Hematopoietic multipotent progenitor cell (in vitro differentiated cells): ENCODE results near the gene PRM2. TPM values are rescaled to one million over a fixed set of nuclear protein-coding genes. Genes with fewer than 3 reads are reported as not detected.
A peak's percentile ranks its signal among the peaks of the same experiment; 100 is the strongest.
"Not testable (repeated sequence)": the region's sequence is repeated elsewhere in the genome, so short reads cannot be mapped to it uniquely, and the experiment has no call there.

Experiments used
- DNase-seq, 3 donors: peaks; one replicate each; pipeline ENCODE4 v3.0.0-alpha.2; 2011 to 2015; ENCODE audit warnings: low read depth in 2 of 3, low spot score in 2 of 3
- total RNA-seq: library from RNA; depleted of rRNA; stranded (reverse); fragments of >200 nt; gene quantifications from one replicate; pipeline ENCODE4 v1.2.3, GENCODE V29; 2012

PRM2 gene
- total RNA-seq, 1 donor = not detected

DNA sequence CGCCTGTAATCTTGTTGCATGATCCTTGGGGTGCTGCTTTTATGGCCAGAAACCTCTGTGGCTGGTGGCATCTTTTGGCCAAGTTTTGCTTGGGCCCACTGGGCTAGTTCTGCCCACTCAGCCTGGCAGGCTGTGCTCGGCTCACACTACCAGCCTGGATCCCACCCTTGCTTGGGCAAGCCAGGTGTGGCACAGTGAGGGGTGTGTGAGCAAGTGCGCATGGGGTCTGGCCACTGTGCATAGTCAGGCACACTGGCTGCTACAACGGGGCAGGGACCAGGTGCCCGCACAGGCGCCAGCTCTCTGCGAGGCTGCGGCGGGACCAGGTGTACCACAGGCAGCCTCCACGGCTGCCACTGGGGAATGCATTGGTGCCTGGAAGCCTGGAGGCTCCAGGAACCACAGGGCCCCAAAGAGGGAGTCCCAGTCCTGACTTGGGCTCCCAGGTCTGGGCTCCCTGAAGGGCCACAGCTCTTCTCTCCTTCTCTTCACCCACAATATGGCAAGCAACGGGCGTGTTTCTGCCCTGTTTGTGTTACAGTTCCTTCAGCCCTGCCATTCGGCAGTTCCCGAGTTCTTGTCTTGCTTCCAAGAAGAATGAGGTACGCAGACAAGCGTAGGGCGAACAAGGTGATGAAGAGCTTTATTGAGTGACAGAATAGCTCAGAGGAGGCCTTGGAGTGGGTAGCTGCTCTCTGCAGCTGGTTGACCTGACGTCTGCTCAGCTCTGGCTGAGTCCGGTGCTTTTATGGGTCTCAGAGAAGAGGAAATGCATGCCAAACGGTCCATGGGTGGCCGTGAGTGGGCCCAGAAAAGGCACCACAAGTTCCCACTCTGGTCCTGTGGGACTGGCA, 31.6 kb upstream of the PRM2 start:
- no peak for DNase-seq

- DNase-seq = no peak
Observed at GRCh38 chr16:11306997-11307638, 30.8 kb upstream of the PRM2 start.

- DNase-seq = no peak
Observed at GRCh38 chr16:11306381-11306780, 30.1 kb upstream of the PRM2 start.

GRCh38 chr16:11303405-11304138, 27.3 kb upstream of the PRM2 start:
- DNase-seq = no peak

DNA sequence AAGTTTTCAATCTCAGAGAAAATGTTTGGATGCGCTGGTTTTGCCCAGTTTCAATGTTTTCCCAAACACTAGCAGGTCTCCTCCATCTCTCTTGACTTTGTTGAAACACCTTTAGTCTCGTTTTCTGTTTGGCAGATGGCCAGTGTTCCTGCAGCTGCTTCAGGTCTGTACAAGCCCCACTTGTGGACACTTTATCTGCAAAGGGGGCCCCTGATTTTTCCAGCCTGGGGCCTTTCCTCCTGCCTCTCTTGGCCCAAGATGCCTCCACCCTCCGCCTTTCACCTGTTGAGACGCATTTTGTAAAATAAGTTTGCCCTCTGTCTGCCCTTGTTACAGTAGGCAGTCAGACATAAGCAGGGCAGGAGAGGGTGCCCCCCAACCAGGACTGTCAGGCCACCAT, 26.7 kb upstream of the PRM2 start:
- DNase-seq = no peak

GRCh38 chr16:11301645-11302501, 25.6 kb upstream of the PRM2 start:
- DNase-seq = no peak

DNA sequence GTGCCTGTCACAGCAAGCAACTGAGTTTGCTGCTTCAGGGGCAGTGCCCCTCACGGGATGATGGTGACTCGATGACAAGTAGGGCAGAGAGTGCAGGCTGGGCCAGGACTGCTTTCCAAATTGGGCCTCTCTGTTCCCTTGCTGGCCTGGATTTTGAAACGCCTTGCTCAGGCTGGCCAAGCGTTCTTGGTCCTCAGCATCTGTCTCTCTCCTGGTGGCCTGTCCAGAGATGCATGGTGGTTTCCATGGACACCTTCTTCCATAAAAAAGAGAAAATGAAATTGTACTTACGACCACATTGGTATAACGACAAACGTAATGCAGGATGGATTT, 24.2 kb upstream of the PRM2 start:
- DNase-seq = no peak

DNA sequence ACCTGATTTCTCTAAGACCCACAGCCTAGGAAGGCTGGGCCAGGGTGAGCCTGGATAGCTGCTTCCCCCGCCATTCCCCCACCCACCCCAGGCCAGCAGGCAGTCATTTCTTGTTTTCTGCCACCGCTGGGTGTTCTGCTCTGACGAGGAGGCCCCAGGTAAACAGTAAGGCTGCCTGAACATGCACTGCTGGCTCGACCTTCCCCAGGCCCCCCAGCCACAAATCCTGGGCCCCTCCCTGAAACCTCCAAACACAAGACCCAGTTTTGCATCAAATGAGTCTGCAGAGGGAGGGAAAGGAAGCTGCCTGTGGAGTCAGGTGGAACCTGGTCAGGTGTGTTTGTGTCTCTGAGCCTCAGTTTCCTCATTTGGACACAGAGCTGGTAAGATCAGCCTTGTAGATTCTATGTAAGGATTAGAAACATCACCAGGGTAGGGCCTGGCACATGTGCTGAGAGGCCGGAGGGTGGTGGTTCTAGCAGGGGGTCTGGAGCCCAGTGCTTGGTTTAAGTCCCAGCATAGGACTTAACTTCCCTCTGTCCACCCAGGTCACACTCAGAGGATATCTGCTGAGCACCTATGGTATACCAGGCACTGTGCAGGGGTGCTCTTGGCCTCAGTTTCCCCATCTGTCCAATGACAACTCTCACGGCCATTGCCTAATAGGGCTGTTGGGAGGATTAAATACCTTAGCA, 23.7 kb upstream of the PRM2 start:
- DNase-seq = no peak

DNA sequence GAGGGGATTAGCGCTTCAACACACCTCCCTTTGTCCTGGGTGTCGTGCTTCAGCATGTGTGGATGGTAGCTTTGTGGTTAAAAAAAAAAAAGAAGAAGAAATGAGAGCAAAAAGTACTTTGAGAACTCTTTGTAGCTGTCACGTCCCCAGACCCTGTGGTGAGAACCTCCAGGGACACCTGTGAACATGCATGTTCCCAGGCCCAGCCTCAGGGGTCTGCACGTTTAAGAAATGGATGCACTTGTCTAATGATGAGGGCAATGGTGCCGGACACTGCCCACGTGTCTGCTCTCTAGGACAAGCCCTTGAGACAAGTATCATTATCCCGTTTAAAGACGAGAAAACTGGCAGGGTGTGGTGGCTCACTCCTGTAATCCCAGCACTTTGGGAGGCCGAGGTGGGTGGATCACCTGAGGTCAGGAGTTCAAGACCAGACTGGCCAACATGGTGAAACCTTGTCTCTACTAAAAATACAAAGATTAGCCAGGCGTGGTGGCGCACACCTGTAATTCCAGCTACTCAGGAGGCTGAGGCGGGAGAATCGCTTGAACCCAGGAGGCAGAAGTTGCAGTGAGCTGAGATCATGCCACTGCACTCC, 22.8 kb upstream of the PRM2 start:
- not testable (repeated sequence) for DNase-seq

GRCh38 chr16:11298143-11298900, 22.0 kb upstream of the PRM2 start:
- DNase-seq = no peak

GRCh38 chr16:11297492-11298142, 21.3 kb upstream of the PRM2 start:
- peak; percentile 31 to 98 (median 95) for DNase-seq

DNA sequence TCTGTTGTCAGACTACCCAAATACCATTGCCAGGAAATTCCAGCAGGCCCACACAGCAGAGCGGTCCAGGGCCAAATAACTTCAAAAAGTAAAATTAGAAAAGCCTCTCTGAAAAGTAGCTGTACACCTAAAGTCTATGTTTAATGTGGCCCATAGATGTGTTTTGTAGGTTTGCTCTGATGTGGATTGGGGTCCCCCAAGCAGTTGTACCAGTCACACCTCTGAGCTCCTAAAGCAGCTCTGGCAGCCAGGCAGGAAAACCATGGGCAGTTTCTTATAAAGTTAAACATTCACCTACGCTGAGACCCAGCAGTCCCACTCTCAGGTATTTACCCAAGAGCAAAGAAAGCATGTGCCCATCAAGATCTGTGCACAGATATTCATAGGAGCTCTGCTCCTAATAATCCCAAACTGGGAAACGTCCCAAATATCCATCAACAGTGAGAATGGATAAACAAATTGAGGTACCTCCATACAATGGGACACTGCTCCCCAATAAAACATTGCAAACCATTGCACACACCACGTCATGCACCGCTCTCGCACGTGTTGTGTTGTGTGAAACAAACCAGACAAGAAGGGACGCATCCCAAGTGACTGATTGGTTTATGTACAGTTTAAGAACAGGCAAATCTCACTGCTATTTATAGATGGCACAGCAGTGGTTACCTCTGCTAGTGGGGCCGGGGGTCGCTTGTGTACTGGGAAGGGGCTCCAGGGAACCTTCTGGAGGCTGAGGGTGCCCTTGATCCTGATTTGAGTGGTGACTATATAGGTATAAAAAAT, 20.6 kb upstream of the PRM2 start:
- DNase-seq = no peak

DNA sequence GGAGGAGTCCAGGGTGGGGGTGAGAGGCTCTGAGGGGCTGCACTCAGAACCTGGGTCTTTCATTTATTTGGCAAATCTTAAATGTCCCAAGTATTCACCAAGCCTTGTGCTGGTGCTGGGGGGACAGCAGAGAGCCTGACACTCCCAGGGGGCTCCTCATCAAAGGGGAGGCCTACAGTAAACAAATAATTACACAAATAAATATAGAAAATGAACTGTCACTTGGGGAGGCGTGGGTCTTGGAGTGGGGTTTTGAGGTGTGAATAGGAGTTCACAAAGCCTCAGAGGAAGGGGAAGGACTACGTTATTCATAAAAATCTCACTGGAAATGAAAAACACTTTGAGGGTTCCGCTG, 20.0 kb upstream of the PRM2 start:
- no peak for DNase-seq

GRCh38 chr16:11295672-11296071, 19.4 kb upstream of the PRM2 start:
- no peak for DNase-seq

- no peak for DNase-seq
Observed at GRCh38 chr16:11292076-11292748, 15.9 kb upstream of the PRM2 start.

- no peak for DNase-seq
Observed at GRCh38 chr16:11291091-11291703, 14.9 kb upstream of the PRM2 start.
